Measurements from ENCODE around the gene DYNLT2B. TPM values are rescaled to one million over a fixed set of nuclear protein-coding genes. Genes with fewer than 3 reads are reported as not detected.
"Not testable (repeated sequence)": the region's sequence is repeated elsewhere in the genome, so short reads cannot be mapped to it uniquely, and the experiment has no call there.

Gene DYNLT2B
- total and polyA plus RNA-seq, 2 experiments from 2014 or later: 9.6 to 39.7 TPM

- no peaks in the 10 kb centered on the region for H3K36me3 ChIP-seq (ENCODE audit: low read depth)
- no peaks in the 10 kb centered on the region for H3K9me2 ChIP-seq (ENCODE audit: insufficient read depth)
- no peak for TF ChIP-seq EZH2phosphoT487 (IDR thresholded peaks at IDR 0.05; ENCODE audit: insufficient read depth, low read depth)
- TF ChIP-seq EZH2 (IDR thresholded peaks at IDR 0.05; ENCODE audit: insufficient read depth, poor library complexity, severe bottlenecking): no peak
- WGBS, 2 experiments (ENCODE audit: low coverage in 1 of 2, low lambda C conversion rate in 2 of 2, missing lambda C conversion rate in 2 of 2): 83 to 85% methylated on average over 1 of the region's 1 CpG
- H3K4me1 ChIP-seq (ENCODE audit: insufficient read depth): peaks cover 5% of the 10 kb centered on the region; the same call in 1 of the 2 replicates
- no peak overlapping the region for H3K4me2 ChIP-seq (ENCODE audit: unreplicated experiment)
- H3K9me3 ChIP-seq (ENCODE audit: low read depth): no peaks in the 10 kb centered on the region
- in situ Hi-C loops (cut with MboI): no loop called here
- H3K9ac ChIP-seq: no peak overlapping the region
- H3K4me3 ChIP-seq: no peak overlapping the region
- H3F3A ChIP-seq (ENCODE audit: insufficient read depth): 0 out of 2 replicates have a peak, but pooled peaks cover 3% of the 10 kb centered on the region
- peaks cover 10% of the 10 kb centered on the region; the same call in 1 of the 2 replicates for H3K79me2 ChIP-seq (ENCODE audit: insufficient read depth)
- H3K27ac ChIP-seq: no peak overlapping the region
- H2AFZ ChIP-seq: no peak overlapping the region
- no peaks in the 10 kb centered on the region for H4K20me1 ChIP-seq (ENCODE audit: insufficient read depth)
- H3K27me3 ChIP-seq (replicated peaks; ENCODE audit: insufficient read depth): no peaks in the 10 kb centered on the region
- DNase-seq: no peak
Observed at GRCh38 chr3:196315821-196316220, 2.2 kb downstream of the DYNLT2B start.

GRCh38 chr3:196314597-196314996 lies 3.4 kb downstream of the DYNLT2B start:
- no peaks in the 10 kb centered on the region for H4K20me1 ChIP-seq (ENCODE audit: insufficient read depth)
- H3F3A ChIP-seq (ENCODE audit: insufficient read depth): 0 out of 2 replicates have a peak, but pooled peaks cover 3% of the 10 kb centered on the region
- no peaks in the 10 kb centered on the region for H3K27me3 ChIP-seq (replicated peaks; ENCODE audit: insufficient read depth)
- no peak for TF ChIP-seq EZH2phosphoT487 (IDR thresholded peaks at IDR 0.05; ENCODE audit: insufficient read depth, low read depth)
- TF ChIP-seq EZH2 (IDR thresholded peaks at IDR 0.05; ENCODE audit: insufficient read depth, poor library complexity, severe bottlenecking): no peak
- WGBS, 2 experiments (ENCODE audit: low coverage in 1 of 2, low lambda C conversion rate in 2 of 2, missing lambda C conversion rate in 2 of 2): 82 to 84% methylated on average over 3 of the region's 3 CpGs
- no peak overlapping the region for H2AFZ ChIP-seq
- no peaks in the 10 kb centered on the region for H3K9me3 ChIP-seq (ENCODE audit: low read depth)
- H3K9me2 ChIP-seq (ENCODE audit: insufficient read depth): no peaks in the 10 kb centered on the region
- peaks cover 10% of the 10 kb centered on the region; the same call in 1 of the 2 replicates for H3K79me2 ChIP-seq (ENCODE audit: insufficient read depth)
- no peaks in the 10 kb centered on the region for H3K36me3 ChIP-seq (ENCODE audit: low read depth)
- no peak overlapping the region for H3K4me3 ChIP-seq
- H3K27ac ChIP-seq: no peak overlapping the region
- no peak overlapping the region for H3K9ac ChIP-seq
- H3K4me2 ChIP-seq (ENCODE audit: unreplicated experiment): no peak overlapping the region
- DNase-seq: no peak
- peaks cover 5% of the 10 kb centered on the region; the same call in 1 of the 2 replicates for H3K4me1 ChIP-seq (ENCODE audit: insufficient read depth)
- in situ Hi-C loops (cut with MboI): no loop called here

DNA sequence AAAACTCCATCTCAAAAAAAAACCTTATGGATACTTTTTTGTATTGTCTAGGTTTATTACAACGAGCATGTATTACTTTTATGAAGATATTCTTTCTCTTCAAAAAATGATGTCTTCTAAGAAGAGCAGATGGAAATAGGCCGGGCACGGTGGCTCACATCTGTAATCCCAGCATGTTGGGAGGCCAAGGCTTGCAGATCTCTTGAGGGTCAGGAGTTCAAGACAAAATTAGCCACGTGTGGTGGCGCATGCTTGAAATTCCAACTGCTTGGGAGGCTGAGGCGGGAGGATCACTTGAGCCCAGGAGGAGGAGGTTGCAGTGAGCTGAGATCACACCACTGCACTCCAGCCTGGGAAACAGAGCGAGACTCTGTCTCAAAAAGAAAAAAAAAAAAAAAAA lies 4.0 kb downstream of the DYNLT2B start:
- H3K9me3 ChIP-seq (ENCODE audit: low read depth); H3K4me1 ChIP-seq (ENCODE audit: insufficient read depth); H3K27ac ChIP-seq; H3K4me2 ChIP-seq (ENCODE audit: unreplicated experiment); H3K27me3 ChIP-seq (replicated peaks; ENCODE audit: insufficient read depth); DNase-seq; H3K4me3 ChIP-seq; H3K36me3 ChIP-seq (ENCODE audit: low read depth); H4K20me1 ChIP-seq (ENCODE audit: insufficient read depth); H2AFZ ChIP-seq; in situ Hi-C loops (cut with MboI); H3K79me2 ChIP-seq (ENCODE audit: insufficient read depth); H3F3A ChIP-seq (ENCODE audit: insufficient read depth); H3K9me2 ChIP-seq (ENCODE audit: insufficient read depth); H3K9ac ChIP-seq: not testable (repeated sequence)
- 87 to 90% methylated on average over 7 of the region's 7 CpGs for WGBS, 2 experiments (ENCODE audit: low coverage in 1 of 2, low lambda C conversion rate in 2 of 2, missing lambda C conversion rate in 2 of 2)

GRCh38 chr3:196302960-196303359 lies 15.1 kb downstream of the DYNLT2B start:
- WGBS, 2 experiments (ENCODE audit: low coverage in 1 of 2, low lambda C conversion rate in 2 of 2, missing lambda C conversion rate in 2 of 2): 83 to 86% methylated on average over 8 of the region's 8 CpGs
- H3K4me3 ChIP-seq; H3F3A ChIP-seq (ENCODE audit: insufficient read depth); H3K27ac ChIP-seq; H3K9ac ChIP-seq; H2AFZ ChIP-seq; H3K9me2 ChIP-seq (ENCODE audit: insufficient read depth); H3K9me3 ChIP-seq (ENCODE audit: low read depth); H3K36me3 ChIP-seq (ENCODE audit: low read depth); H3K4me1 ChIP-seq (ENCODE audit: insufficient read depth); H3K4me2 ChIP-seq (ENCODE audit: unreplicated experiment); in situ Hi-C loops (cut with MboI); H4K20me1 ChIP-seq (ENCODE audit: insufficient read depth); DNase-seq; H3K79me2 ChIP-seq (ENCODE audit: insufficient read depth); H3K27me3 ChIP-seq (replicated peaks; ENCODE audit: insufficient read depth): not testable (repeated sequence)

DNA sequence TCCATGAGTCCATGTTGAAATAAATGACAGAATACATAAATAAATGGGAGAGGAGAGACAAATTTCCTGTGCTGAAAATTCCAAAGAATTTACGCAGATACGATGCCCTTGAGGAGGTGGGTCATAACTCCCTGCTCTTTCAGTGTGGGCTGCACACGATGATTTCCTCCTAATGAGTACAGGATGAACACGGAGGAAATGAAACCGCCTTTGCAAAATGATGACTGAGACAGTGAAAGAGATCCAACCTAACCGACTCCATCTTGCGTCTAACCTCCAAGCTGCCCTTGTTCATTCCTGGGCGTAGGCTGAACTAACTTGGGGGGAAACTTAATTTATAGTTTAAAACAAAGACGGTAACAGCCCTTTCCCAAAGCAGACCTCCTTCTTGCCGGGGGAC lies 15.5 kb downstream of the DYNLT2B start:
- H3K9me2 ChIP-seq (ENCODE audit: insufficient read depth); H4K20me1 ChIP-seq (ENCODE audit: insufficient read depth); H2AFZ ChIP-seq; H3K27ac ChIP-seq; H3K4me1 ChIP-seq (ENCODE audit: insufficient read depth); H3K36me3 ChIP-seq (ENCODE audit: low read depth); H3K9ac ChIP-seq; H3K4me2 ChIP-seq (ENCODE audit: unreplicated experiment); H3K4me3 ChIP-seq; H3K27me3 ChIP-seq (replicated peaks; ENCODE audit: insufficient read depth); H3K9me3 ChIP-seq (ENCODE audit: low read depth); in situ Hi-C loops (cut with MboI); H3K79me2 ChIP-seq (ENCODE audit: insufficient read depth); DNase-seq; H3F3A ChIP-seq (ENCODE audit: insufficient read depth): not testable (repeated sequence)
- WGBS, 2 experiments (ENCODE audit: low coverage in 1 of 2, low lambda C conversion rate in 2 of 2, missing lambda C conversion rate in 2 of 2): 89 to 90% methylated on average over 7 to 9 of the region's 10 CpGs
